HepG2 (cell line): Measurements from ENCODE around the gene ZFYVE27. TPM values are rescaled to one million over a fixed set of nuclear protein-coding genes. Genes with fewer than 3 reads are reported as not detected.

Source experiments
- ATAC-seq: fragments of 200-7000 bp; cut with Tn5 transposase; 3 replicates; pipeline ENCODE4 v1.9.1; 2020; ENCODE audit warnings: mild to moderate bottlenecking, moderate library complexity
- BruUV-seq: library from RNA; stranded (reverse); fragments of 400-500 nt; replicated peaks from 2 replicates; lab custom pipeline; 2021; lab: Mats Ljungman, UMichigan
- CTCF ChIA-PET: fragments of 300-600 bp; formaldehyde crosslinking; extraction: SDS; loops from one replicate; lab custom pipeline; 2021; ENCODE audit warnings: low total read pairs, inconsistent platforms, low intra/inter-chr PET ratio; lab: Yijun Ruan, JAX
- POLR2A ChIA-PET: fragments of 350-600 bp; sonication (Branson Sonifier 250); formaldehyde crosslinking; loops from one replicate; lab custom pipeline; 2020; ENCODE audit warnings: antibody characterized with exemption, inconsistent platforms; lab: Yijun Ruan, JAX
- DNase-seq: peaks from one replicate; pipeline ENCODE4 v3.0.0-alpha.2; 2015; ENCODE audit warnings: low spot score
- FAIRE-seq: peaks from 3 replicates; lab custom pipeline; 2011; peaks lifted over from hg19 to GRCh38; lab: Jason Lieb, UNC
- H2AFZ ChIP-seq: one replicate; pipeline ENCODE4 v1.6.1; 2011; ENCODE audit warnings: low read length, inconsistent platforms
- H3K27ac ChIP-seq: fragments of 300-600 bp; 3 replicates; pipeline ENCODE4 v1.8.0; 2011; ENCODE audit warnings: mixed run types, mild to moderate bottlenecking, mixed read lengths, low read length, inconsistent platforms; ENCODE audit not compliant: insufficient read depth; ENCODE audit errors: extremely low read length
- H3K27me3 ChIP-seq, 2 experiments: fragments of 200-600 bp in 1 of 2; 2 replicates in 1 of 2; 3 replicates in 1 of 2; pipeline versions ENCODE4 v1.6.0 to v1.8.0; 2011; ENCODE audit warnings: low read length in 2 of 2, mild to moderate bottlenecking in 2 of 2, moderate library complexity in 2 of 2, inconsistent platforms in 1 of 2; ENCODE audit not compliant: insufficient read depth in 2 of 2, control insufficient read depth in 1 of 2
- H3K36me3 ChIP-seq, 2 experiments: fragments of 200-600 bp in 1 of 2; replicated peaks in 1 of 2; 2 replicates in 1 of 2; 3 replicates in 1 of 2; pipeline versions ENCODE4 v1.5.1 to v1.8.0; 2011; ENCODE audit warnings: low read length in 2 of 2, inconsistent platforms in 1 of 2; ENCODE audit not compliant: insufficient read depth in 2 of 2, control insufficient read depth in 1 of 2
- H3K4me1 ChIP-seq: 2 replicates; pipeline ENCODE4 v1.5.1; 2012; ENCODE audit warnings: low read length, inconsistent platforms; ENCODE audit not compliant: insufficient read depth
- H3K4me2 ChIP-seq: 2 replicates; pipeline ENCODE4 v1.6.0; 2011; ENCODE audit warnings: low read depth, low read length, inconsistent platforms
- H3K4me3 ChIP-seq, 3 experiments: fragments of 200-600 bp in 1 of 3; sonication (generic), shearing (Covaris generic) in 1 of 3; replicated peaks in 1 of 3; 2 replicates each; pipeline ENCODE4 v1.5.1; 2011 to 2016; ENCODE audit warnings: low read length in 3 of 3, inconsistent platforms in 2 of 3, low read depth in 2 of 3, mild to moderate bottlenecking in 2 of 3, control low read depth in 1 of 3, mixed read lengths in 1 of 3; ENCODE audit not compliant: insufficient read depth in 1 of 3
- H3K79me2 ChIP-seq: one replicate; pipeline ENCODE4 v1.6.1; 2011; ENCODE audit warnings: low read length, inconsistent platforms; ENCODE audit not compliant: insufficient read depth
- H3K9ac ChIP-seq: 2 replicates; pipeline ENCODE4 v1.6.0; 2011; ENCODE audit warnings: mild to moderate bottlenecking, low read depth, low read length, inconsistent platforms; ENCODE audit not compliant: insufficient read depth
- H3K9me3 ChIP-seq: 2 replicates; pipeline ENCODE4 v1.5.1; 2012; ENCODE audit warnings: mild to moderate bottlenecking, low read length
- H4K20me1 ChIP-seq: 2 replicates; pipeline ENCODE4 v1.6.0; 2011; ENCODE audit warnings: inconsistent platforms, mild to moderate bottlenecking, low read length, moderate library complexity; ENCODE audit not compliant: insufficient read depth
- BRCA1 ChIP-seq: sonication (generic); formaldehyde crosslinking; IDR thresholded peaks from 2 replicates; pipeline ENCODE4 v1.4.0; 2020; ENCODE audit warnings: missing genetic modification reagents
- HOXA9 ChIP-seq: sonication (generic); formaldehyde crosslinking; IDR thresholded peaks from 2 replicates; pipeline ENCODE4 v1.8.1; 2022; ENCODE audit warnings: missing genetic modification reagents, mild to moderate bottlenecking, moderate library complexity, borderline replicate concordance
- U2AF2 ChIP-seq: fragments of 200-400 bp; formaldehyde crosslinking; IDR thresholded peaks from 2 replicates; pipeline ENCODE4 v1.6.1; 2017; ENCODE audit warnings: low read depth, mild to moderate bottlenecking, low read length
- ZNF180 ChIP-seq: sonication (generic); formaldehyde crosslinking; IDR thresholded peaks from 2 replicates; pipeline ENCODE4 v1.4.0; 2020; ENCODE audit warnings: low read depth, missing genetic modification reagents, borderline replicate concordance
- WGBS: methylation state at CpG from one replicate; pipeline ENCODE4 v1.1.6; 2017; ENCODE audit warnings: low lambda C conversion rate; 5-methylcytosine and 5-hydroxymethylcytosine counted together
- in situ Hi-C: cut with HindIII; loops from 2 replicates; pipeline ENCODE4 v1.10.0; 2017; ENCODE audit warnings: low pct_unique_long_range_greater_than_20kb; ENCODE audit not compliant: extremely low pct_ligation_motif_present
- intact Hi-C: fragments of 100-400 bp; cut with micrococcal nuclease; formaldehyde crosslinking; loops from one replicate; pipeline ENCODE4 v1.10.0; 2022; ENCODE audit not compliant: unreplicated experiment
- polyA plus RNA-seq, 8 experiments: library from polyadenylated mRNA; depleted of rRNA in 3 of 8; stranded (reverse) in 7 of 8; unstranded in 1 of 8; fragments of >200 nt; fragmentation: Illumina TruSeq in 4 of 8; extraction: Trizol in 4 of 8; gene quantifications; 2 replicates each; pipeline versions ENCODE4 v1.2.1 to v1.2.3, GENCODE V29; 2011 to 2016; ENCODE audit warnings: low read depth in 4 of 8, missing spikeins in 1 of 8, mixed read lengths in 1 of 8; ENCODE audit not compliant: insufficient read depth in 1 of 8
- total RNA-seq, 5 experiments: library from RNA; depleted of rRNA; stranded (reverse); fragments of >200 nt; fragmentation: Illumina TruSeq; extraction: Trizol; gene quantifications; 2 replicates each; pipeline ENCODE4 v1.2.3, GENCODE V29; 2016; ENCODE audit warnings: low read depth in 1 of 5
- TF ChIP-seq, protein P1 (sequence below): sonication (generic); formaldehyde crosslinking; IDR thresholded peaks from 2 replicates; pipeline ENCODE4 v1.4.0; 2020; ENCODE audit warnings: missing genetic modification reagents

Gene ZFYVE27
- total and polyA plus RNA-seq, 2 of the 13 experiments (the other 11 are each of a cell fraction or from before 2014, with no cell fraction given) = 19.7 to 20.5 TPM

- no peak overlapping the region for H3K4me2 ChIP-seq
- no peak overlapping the region for H2AFZ ChIP-seq
- intact Hi-C loops = no loop called here
- in situ Hi-C loops = no loop called here
- ChIA-PET POLR2A (no interaction called here), CTCF (no interaction called here)
- ATAC-seq (no peak), DNase-seq (no peak), FAIRE-seq (no peak)
- peaks cover 2% of the 10 kb centered on the region; the same call in 1 of the 2 replicates for H4K20me1 ChIP-seq
- WGBS = 34% methylated on average over 4 of the region's 4 CpGs
- H3K36me3 ChIP-seq = no peaks in the 10 kb centered on the region
- TF ChIP-seq ZNF180 (no peak), BRCA1 (CRISPR knock-in tag) (no peak), U2AF2 (no peak), HOXA9 (CRISPR knock-in tag) (no peak)
- TF ChIP-seq, protein P1, sequence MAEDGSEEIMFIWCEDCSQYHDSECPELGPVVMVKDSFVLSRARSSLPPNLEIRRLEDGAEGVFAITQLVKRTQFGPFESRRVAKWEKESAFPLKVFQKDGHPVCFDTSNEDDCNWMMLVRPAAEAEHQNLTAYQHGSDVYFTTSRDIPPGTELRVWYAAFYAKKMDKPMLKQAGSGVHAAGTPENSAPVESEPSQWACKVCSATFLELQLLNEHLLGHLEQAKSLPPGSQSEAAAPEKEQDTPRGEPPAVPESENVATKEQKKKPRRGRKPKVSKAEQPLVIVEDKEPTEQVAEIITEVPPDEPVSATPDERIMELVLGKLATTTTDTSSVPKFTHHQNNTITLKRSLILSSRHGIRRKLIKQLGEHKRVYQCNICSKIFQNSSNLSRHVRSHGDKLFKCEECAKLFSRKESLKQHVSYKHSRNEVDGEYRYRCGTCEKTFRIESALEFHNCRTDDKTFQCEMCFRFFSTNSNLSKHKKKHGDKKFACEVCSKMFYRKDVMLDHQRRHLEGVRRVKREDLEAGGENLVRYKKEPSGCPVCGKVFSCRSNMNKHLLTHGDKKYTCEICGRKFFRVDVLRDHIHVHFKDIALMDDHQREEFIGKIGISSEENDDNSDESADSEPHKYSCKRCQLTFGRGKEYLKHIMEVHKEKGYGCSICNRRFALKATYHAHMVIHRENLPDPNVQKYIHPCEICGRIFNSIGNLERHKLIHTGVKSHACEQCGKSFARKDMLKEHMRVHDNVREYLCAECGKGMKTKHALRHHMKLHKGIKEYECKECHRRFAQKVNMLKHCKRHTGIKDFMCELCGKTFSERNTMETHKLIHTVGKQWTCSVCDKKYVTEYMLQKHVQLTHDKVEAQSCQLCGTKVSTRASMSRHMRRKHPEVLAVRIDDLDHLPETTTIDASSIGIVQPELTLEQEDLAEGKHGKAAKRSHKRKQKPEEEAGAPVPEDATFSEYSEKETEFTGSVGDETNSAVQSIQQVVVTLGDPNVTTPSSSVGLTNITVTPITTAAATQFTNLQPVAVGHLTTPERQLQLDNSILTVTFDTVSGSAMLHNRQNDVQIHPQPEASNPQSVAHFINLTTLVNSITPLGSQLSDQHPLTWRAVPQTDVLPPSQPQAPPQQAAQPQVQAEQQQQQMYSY (CRISPR knock-in tag) = no peak
- TF ChIP-seq, all 625 proteins: peak for 0
- Histone ChIP-seq H3K27me3 (peaks cover 0 to 4% of the 10 kb centered on the region in 2 experiments; a peak in 1 of 5 replicates), H3K4me3 (no peak overlapping the region), H3K4me1 (peaks cover 60% of the 10 kb centered on the region), H3K27ac (no peak overlapping the region), H3K9ac (no peak overlapping the region), H3K9me3 (no peaks in the 10 kb centered on the region), H3K79me2 (no peaks in the 10 kb centered on the region)
- no TSS peak for BruUV-seq
Measured at GRCh38 chr10:97779492-97779891, 42.6 kb downstream of the ZFYVE27 start.
